Aorta (tissue), 5 donors: ENCODE measurements around the gene AZU1. TPM values are rescaled to one million over a fixed set of nuclear protein-coding genes. Genes with fewer than 3 reads are reported as not detected.

Experiments
- ATAC-seq: fragments of 200-7000 bp; cut with Tn5 transposase; one replicate; pipeline ENCODE4 v1.9.1; 2022; ENCODE audit warnings: moderate library complexity; ENCODE audit not compliant: low FRiP score
- DNase-seq, 2 donors: peaks; one replicate each; pipeline ENCODE4 v3.0.0-alpha.2; 2020
- H3K27ac ChIP-seq, 2 donors: one replicate each; pipeline ENCODE4 v1.5.1; 2013; ENCODE audit warnings: low read length in 2 of 2, mild to moderate bottlenecking in 2 of 2, moderate library complexity in 2 of 2, control low read depth in 1 of 2, inconsistent platforms in 1 of 2, low read depth in 1 of 2
- H3K27me3 ChIP-seq, 2 donors: one replicate each; pipeline ENCODE4 v1.6.1; 2013; ENCODE audit warnings: control low read depth in 1 of 2, low read length in 1 of 2, mild to moderate bottlenecking in 1 of 2, moderate library complexity in 1 of 2; ENCODE audit not compliant: insufficient read depth in 2 of 2, control insufficient read depth in 1 of 2
- H3K36me3 ChIP-seq, 2 donors: one replicate each; pipeline ENCODE4 v1.6.1; 2013; ENCODE audit warnings: control low read depth in 1 of 2, low read length in 1 of 2, mild to moderate bottlenecking in 1 of 2; ENCODE audit not compliant: insufficient read depth in 2 of 2, control insufficient read depth in 1 of 2
- H3K4me1 ChIP-seq, 2 donors: one replicate each; pipeline ENCODE4 v1.6.1; 2013; ENCODE audit warnings: low read length in 2 of 2, control low read depth in 1 of 2, mild to moderate bottlenecking in 1 of 2, moderate library complexity in 1 of 2; ENCODE audit not compliant: insufficient read depth in 2 of 2, control insufficient read depth in 1 of 2
- H3K4me3 ChIP-seq, 2 donors: one replicate each; pipeline ENCODE4 v1.5.1; 2013; ENCODE audit warnings: low read length in 2 of 2, control low read depth in 1 of 2, mild to moderate bottlenecking in 1 of 2
- H3K9me3 ChIP-seq: one replicate; pipeline ENCODE4 v1.6.1; 2013; ENCODE audit warnings: mild to moderate bottlenecking, low read length; ENCODE audit not compliant: control insufficient read depth
- WGBS, 2 donors: extraction: QIAGEN DNeasy Blood & Tissue Kit; methylation state at CpG; one replicate each; pipeline ENCODE4 v1.1.7; 2013; 5-methylcytosine and 5-hydroxymethylcytosine counted together
- intact Hi-C, 2 donors: fragments of 100-400 bp; cut with DNase I; formaldehyde crosslinking; loops; one replicate each; pipeline versions ENCODE4 v1.14.2 to v1.15.0; 2022
- polyA plus RNA-seq, 2 donors: library from polyadenylated mRNA; stranded (reverse); fragments of 200-250 nt; gene quantifications; one replicate each; pipeline ENCODE4 v1.2.3, GENCODE V29; 2013
- total RNA-seq, 2 donors: library from RNA; stranded (reverse); fragmentation: NEBNext Ultra II Directional; extraction: Animal tissue kit (Norgen Biotek cat#: 25700); gene quantifications; one replicate each; pipeline ENCODE4 v1.2.1, GENCODE V29; 2021
- donor health status: healthy with polysubstance abuse.
- donor health status: Bipolar disorder and iron deficiency.
- donor health status: DM: no; HTN: no; CAD: no.
- donor health status: DM: no; HTN: no; CAD: no.
- donor health status: DM: yes; HTN: yes; CAD: no.

Gene AZU1
- total and polyA plus RNA-seq, 4 donors: 0.49 to 0.72 TPM; not detected in 2

DNA sequence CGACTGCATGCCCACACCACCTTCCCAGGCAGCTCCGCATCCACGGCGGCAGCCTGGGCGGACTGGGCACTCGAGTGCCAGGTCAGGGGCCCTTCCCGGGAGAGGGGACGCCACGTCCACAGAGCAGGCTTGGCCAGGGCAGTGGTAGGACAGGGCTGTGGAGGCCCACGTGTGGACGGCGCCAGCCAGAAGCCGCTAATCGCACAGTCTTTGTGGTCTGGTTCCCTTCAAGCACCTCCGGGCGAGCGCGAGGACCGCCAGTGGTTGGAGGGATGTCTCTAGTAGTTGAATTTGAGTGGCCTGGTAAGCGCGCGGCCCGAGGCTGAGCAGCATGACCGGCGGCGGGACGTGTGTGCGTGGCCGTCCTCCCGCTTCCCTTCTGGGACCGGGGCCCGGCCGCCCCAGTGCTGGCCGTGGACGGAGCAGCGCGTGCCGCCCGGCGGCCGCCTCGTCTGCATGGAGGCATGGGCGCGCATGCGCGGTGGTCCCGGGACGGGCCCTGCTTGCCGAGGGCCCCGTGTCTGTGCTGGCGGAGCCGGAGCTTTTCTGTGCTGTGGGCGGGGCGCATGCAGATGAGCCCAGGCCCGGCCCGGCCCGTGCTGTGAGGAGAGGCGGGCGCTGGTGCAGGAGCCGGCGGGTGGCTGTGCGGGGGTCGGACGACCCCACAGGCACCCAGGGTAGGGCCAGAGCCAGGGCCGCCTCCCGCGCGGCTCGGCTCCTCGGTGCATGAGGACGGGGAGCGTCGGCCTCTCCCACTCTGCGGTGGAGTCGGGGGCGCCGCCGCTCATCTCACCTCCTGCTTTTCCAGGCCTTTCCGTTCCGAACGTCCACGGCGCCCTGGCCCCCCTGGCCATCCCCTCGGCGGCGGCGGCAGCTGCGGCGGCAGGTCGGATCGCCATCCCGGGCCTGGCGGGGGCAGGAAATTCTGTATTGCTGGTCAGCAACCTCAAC lies 21.8 kb upstream of the AZU1 start:
- no peak overlapping the region for H3K4me3 ChIP-seq
- no peak for DNase-seq
- H3K4me1 ChIP-seq: no peaks in the 10 kb centered on the region
- H3K9me3 ChIP-seq: no peaks in the 10 kb centered on the region
- no peaks in the 10 kb centered on the region for H3K27me3 ChIP-seq
- H3K27ac ChIP-seq: no peak overlapping the region
- intact Hi-C loops: no loop called here
- H3K36me3 ChIP-seq: peaks cover 3 to 19% of the 10 kb centered on the region in 2 donors
- 88 to 89% methylated on average over 80 to 93 of the region's 93 CpGs for WGBS, 2 donors
- no peak for ATAC-seq

DNA sequence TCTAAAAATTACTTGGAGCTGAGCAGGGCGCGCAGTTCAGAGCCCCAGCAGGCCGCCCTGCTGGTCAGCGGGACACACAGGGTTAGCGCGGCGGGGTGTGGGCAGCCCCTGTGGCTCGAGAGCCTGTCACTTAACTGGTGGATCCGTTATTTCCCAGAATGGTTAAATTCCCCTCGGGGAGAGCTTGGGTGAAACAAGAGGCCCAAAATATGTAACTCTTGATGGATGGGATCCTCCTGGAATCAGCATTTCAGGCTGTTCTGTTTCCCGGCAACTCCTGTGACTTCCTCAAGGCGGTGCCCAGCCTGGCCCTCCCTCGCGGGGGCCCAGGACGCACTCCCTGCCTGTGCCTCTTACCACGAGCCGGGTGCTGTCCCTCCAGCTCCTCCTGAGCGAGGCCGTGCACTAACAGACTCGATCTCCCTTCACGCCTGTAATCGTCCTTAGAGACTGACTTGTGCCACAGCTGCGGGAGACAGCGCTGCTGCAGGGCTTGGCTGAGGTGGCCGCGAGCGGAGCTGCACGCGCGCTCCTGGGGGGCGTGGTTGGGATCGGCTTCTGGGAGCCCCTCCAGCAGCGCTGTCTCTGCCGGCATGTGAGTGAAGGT lies 20.7 kb upstream of the AZU1 start:
- H3K36me3 ChIP-seq: peaks cover 8 to 21% of the 10 kb centered on the region in 2 donors
- H3K4me1 ChIP-seq: no peaks in the 10 kb centered on the region
- H3K27ac ChIP-seq: no peak overlapping the region
- DNase-seq (no peak), ATAC-seq (no peak)
- no peak overlapping the region for H3K4me3 ChIP-seq
- intact Hi-C loops: no loop called here
- WGBS, 2 donors: 85% methylated on average over 34 of the region's 34 CpGs
- H3K27me3 ChIP-seq: no peaks in the 10 kb centered on the region
- no peaks in the 10 kb centered on the region for H3K9me3 ChIP-seq

DNA sequence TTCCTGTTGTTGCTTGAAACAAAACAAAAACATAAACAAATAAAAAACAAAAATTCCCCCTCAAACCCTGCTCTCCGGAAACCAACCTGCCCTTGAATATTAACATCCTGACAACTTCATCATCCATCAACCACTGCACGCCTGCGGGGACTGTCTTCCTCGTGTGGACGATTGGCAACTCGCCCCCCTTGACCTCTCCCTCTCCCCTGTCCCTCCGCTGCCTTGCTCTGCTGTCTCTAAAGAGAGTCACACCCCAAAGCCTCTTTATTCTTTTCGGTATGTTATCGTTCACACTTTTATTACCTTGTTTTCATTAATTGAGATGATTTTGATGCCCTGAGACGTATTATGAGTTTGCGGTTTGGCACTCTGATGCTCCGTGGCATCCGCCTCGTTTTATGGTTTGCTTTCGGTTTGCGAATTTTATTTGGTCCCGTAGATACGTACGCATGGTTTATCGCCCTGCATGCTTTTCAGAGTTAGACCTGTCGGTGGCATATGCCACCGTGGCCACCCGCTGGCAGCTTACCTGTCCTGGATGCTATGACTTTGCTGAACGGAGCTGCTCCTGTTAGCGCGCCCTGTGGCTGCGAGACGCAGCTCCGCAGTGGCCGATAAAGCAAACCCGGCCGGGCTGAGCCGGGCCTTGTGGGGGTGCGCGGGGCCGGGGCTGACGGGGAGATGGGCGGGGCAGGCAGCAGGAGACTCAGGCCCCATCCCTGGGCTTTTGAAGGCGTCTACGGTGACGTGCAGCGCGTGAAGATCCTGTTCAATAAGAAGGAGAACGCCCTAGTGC lies 19.8 kb upstream of the AZU1 start:
- H3K36me3 ChIP-seq: peaks cover 8 to 21% of the 10 kb centered on the region in 2 donors
- H3K4me1 ChIP-seq: no peaks in the 10 kb centered on the region
- H3K27me3 ChIP-seq: no peaks in the 10 kb centered on the region
- no peak overlapping the region for H3K4me3 ChIP-seq
- no peak overlapping the region for H3K27ac ChIP-seq
- ATAC-seq (no peak), DNase-seq (no peak)
- intact Hi-C loops: no loop called here
- no peaks in the 10 kb centered on the region for H3K9me3 ChIP-seq
- 90 to 91% methylated on average over 44 of the region's 44 CpGs for WGBS, 2 donors

DNA sequence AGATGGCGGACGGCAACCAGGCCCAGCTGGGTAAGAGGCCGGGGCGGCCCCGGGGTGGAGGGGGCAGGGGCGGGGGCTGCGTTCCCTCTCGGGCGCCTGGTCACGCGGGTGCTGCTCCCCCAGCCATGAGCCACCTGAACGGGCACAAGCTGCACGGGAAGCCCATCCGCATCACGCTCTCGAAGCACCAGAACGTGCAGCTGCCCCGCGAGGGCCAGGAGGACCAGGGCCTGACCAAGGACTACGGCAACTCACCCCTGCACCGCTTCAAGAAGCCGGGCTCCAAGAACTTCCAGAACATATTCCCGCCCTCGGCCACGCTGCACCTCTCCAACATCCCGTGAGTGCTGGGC lies 19.2 kb upstream of the AZU1 start:
- intact Hi-C loops: no loop called here
- no peak for DNase-seq
- H3K9me3 ChIP-seq: no peaks in the 10 kb centered on the region
- 91 to 95% methylated on average over 26 of the region's 26 CpGs for WGBS, 2 donors
- H3K36me3 ChIP-seq: peaks cover 8 to 21% of the 10 kb centered on the region in 2 donors
- no peak overlapping the region for H3K27ac ChIP-seq
- H3K27me3 ChIP-seq: no peaks in the 10 kb centered on the region
- no peaks in the 10 kb centered on the region for H3K4me1 ChIP-seq
- ATAC-seq: no peak
- H3K4me3 ChIP-seq: no peak overlapping the region

DNA sequence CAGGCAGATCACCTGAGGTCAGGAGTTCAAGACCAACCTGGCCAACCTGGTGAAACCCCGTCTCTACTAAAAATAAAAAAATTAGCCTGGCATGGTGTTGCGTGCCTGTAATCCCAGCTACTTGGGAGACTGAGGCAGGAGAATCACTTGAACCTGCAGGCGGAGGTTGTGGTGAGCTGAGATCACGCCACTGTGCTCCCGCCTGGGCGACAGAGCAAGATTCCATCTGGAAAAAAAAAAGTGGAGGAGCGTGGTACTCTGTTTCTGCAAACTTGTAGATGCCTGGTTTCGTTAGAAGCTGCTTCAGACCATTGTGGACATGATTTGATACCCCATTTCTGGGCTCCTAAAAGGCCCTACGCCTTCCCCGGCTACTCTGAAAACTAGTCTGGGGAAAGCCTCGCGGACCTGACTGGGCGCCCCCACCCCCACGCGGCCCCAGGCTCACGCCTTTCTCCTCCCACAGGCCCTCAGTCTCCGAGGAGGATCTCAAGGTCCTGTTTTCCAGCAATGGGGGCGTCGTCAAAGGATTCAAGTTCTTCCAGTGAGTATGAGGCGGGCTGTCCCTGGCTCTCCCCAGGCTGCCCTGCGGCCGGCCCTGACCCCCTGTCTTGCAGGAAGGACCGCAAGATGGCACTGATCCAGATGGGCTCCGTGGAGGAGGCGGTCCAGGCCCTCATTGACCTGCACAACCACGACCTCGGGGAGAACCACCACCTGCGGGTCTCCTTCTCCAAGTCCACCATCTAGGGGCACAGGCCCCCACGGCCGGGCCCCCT lies 17.4 kb upstream of the AZU1 start:
- ATAC-seq (no peak), DNase-seq (peak in 1 of 2 donors; percentile 73)
- H3K9me3 ChIP-seq: no peaks in the 10 kb centered on the region
- no peaks in the 10 kb centered on the region for H3K27me3 ChIP-seq
- no peak overlapping the region for H3K27ac ChIP-seq
- no peak overlapping the region for H3K4me3 ChIP-seq
- WGBS, 2 donors: 82 to 84% methylated on average over 30 of the region's 30 CpGs
- peaks cover 8 to 10% of the 10 kb centered on the region in 2 donors for H3K36me3 ChIP-seq
- H3K4me1 ChIP-seq: no peaks in the 10 kb centered on the region
- intact Hi-C loops: no loop called here

DNA sequence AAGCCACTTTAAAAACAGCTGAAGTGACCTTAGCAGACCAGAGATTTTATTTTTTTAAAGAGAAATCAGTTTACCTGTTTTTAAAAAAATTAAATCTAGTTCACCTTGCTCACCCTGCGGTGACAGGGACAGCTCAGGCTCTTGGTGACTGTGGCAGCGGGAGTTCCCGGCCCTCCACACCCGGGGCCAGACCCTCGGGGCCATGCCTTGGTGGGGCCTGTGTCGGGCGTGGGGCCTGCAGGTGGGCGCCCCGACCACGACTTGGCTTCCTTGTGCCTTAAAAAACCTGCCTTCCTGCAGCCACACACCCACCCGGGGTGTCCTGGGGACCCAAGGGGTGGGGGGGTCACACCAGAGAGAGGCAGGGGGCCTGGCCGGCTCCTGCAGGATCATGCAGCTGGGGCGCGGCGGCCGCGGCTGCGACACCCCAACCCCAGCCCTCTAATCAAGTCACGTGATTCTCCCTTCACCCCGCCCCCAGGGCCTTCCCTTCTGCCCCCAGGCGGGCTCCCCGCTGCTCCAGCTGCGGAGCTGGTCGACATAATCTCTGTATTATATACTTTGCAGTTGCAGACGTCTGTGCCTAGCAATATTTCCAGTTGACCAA lies 16.7 kb upstream of the AZU1 start:
- H3K4me1 ChIP-seq: no peaks in the 10 kb centered on the region
- no peak overlapping the region for H3K27ac ChIP-seq
- no peaks in the 10 kb centered on the region for H3K27me3 ChIP-seq
- H3K4me3 ChIP-seq: no peak overlapping the region
- H3K9me3 ChIP-seq: no peaks in the 10 kb centered on the region
- 83 to 86% methylated on average over 25 of the region's 25 CpGs for WGBS, 2 donors
- intact Hi-C loops: no loop called here
- no peak for ATAC-seq
- no peak for DNase-seq
- H3K36me3 ChIP-seq: peaks cover 6 to 7% of the 10 kb centered on the region in 2 donors

DNA sequence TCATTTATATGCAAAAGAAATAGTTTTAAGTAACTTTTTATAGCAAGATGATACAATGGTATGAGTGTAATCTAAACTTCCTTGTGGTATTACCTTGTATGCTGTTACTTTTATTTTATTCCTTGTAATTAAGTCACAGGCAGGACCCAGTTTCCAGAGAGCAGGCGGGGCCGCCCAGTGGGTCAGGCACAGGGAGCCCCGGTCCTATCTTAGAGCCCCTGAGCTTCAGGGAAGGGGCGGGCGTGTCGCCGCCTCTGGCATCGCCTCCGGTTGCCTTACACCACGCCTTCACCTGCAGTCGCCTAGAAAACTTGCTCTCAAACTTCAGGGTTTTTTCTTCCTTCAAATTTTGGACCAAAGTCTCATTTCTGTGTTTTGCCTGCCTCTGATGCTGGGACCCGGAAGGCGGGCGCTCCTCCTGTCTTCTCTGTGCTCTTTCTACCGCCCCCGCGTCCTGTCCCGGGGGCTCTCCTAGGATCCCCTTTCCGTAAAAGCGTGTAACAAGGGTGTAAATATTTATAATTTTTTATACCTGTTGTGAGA lies 16.1 kb upstream of the AZU1 start:
- Histone ChIP-seq H3K4me3 (no peak overlapping the region), H3K36me3 (peaks cover 6% of the 10 kb centered on the region in 2 donors), H3K9me3 (no peaks in the 10 kb centered on the region), H3K27ac (no peak overlapping the region), H3K27me3 (no peaks in the 10 kb centered on the region), H3K4me1 (no peaks in the 10 kb centered on the region)
- intact Hi-C loops: no loop called here
- no peak for ATAC-seq
- DNase-seq: no peak
- 92 to 93% methylated on average over 20 of the region's 20 CpGs for WGBS, 2 donors
